Islet of Langerhans (tissue), 1 donor: ENCODE results near the gene DDX54.

Experiments
- FAIRE-seq: peaks from one replicate; lab custom pipeline; 2011; peaks lifted over from hg19 to GRCh38; lab: Jason Lieb, UNC

The DDX54 gene

DNA sequence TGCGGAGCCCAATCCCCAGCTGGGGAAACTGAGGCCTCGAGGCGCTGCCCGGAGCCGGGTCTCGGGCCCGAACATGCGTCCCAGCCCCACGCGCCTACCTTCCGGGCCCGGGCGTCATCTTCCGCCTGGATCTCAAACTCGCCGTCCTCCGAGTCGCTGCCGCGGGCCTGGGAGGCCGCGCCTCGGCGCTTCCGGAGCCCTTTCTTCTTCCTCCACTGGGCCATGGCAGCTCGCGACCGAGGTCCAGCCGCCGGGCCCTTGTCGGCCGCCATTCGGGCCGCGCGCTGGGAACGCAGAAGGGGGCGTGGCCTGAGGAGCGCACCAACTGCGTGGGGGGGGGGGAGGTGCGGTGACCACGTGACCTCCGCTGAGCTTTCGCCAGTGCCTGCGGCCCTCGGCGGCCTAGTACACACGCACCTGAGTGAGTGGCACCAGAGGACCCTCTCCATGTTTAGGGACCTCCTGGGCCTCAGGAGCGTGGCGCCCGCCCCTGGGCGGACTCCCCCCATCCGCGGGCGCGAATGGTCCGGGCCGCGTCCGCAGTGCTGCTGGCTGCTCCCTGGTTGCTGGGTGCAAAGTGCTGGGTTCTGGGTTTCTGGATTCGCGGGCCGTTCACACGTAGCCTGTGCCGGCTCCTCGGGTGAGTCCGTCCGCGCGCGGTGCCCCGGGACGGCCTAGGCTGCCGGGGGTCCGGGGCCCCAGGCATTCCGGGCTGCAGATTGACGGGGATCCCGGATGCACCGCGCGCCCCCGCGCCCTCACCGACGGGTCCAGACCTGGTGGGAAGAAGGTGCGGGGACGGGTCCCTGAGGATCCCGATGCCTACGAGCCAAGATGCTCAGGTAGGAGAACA, at the start of gene DDX54, which contains the start of gene RITA1:
Gene DDX54, minus strand, starts transcription at position 299 of the 853 bp plus-strand sequence. Its CDS starts 27 bp downstream, at position 272.
Gene RITA1, plus strand, starts transcription at position 542 of the 853 bp plus-strand sequence. CDS start 1,026 bp downstream, outside the sequence.
- FAIRE-seq: no peak

GRCh38 chr12:113234483-113234882, 49.2 kb upstream of the DDX54 start:
- no peak for FAIRE-seq

DNA sequence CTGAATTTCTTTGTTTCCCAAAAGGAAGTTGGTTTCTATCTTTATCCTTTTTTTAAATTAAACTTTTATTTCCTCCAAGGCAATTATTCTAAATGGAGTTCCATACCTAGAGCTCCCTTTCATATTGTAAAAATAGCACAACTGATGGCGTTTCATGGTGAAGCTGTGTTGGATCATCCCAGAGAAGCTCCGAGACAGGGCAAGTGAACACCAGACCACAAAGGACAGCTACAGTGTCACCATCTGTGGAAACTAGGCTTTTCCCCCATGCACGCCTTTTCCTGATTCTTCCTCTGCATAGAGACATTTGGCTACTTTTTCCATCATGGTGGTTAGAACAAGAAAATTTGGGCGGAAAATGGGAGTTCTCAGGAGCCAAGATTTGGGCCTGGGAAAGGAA, 48.7 kb upstream of the DDX54 start:
- no peak for FAIRE-seq

DNA sequence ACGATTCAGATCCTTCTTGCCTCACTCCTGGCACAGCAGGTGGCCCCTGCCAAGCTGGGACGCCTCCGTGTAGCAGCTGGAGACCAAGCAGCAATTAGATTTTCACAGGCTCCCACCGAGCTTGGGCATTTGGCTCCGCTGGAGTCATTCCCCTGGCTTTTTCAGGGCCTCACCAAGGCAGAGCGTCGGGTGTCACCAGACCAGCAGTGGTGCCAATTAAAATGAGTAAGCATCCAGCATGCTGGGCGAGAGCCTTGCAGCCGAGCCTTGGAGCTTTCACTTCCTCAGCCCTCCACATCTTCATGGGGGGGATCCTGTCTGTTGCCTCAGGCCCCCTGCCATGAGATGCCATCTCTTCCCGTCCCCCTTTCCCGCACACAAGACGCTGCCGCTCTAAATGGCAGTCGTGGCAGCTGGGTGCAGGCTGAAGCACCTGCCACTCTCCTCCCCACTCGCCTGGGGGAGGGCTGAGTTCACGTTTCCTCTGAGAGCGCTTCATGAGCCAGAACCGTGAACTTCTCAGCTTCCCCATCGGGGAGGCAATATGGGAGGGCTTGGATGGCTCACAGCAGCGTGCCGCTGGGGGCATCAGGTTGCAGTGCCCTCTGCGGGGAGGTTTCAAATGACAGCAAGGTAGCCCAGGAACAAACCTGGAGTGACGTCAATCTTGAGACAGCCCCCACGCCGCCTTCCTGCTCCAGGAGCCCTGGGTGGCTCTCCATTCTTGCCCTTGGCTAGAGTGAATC, 47.7 kb upstream of the DDX54 start:
- no peak for FAIRE-seq

- no peak for FAIRE-seq
Measured at GRCh38 chr12:113232089-113232839, 47.0 kb upstream of the DDX54 start.

- FAIRE-seq: no peak
Measured at GRCh38 chr12:113231235-113232088, 46.2 kb upstream of the DDX54 start.

DNA sequence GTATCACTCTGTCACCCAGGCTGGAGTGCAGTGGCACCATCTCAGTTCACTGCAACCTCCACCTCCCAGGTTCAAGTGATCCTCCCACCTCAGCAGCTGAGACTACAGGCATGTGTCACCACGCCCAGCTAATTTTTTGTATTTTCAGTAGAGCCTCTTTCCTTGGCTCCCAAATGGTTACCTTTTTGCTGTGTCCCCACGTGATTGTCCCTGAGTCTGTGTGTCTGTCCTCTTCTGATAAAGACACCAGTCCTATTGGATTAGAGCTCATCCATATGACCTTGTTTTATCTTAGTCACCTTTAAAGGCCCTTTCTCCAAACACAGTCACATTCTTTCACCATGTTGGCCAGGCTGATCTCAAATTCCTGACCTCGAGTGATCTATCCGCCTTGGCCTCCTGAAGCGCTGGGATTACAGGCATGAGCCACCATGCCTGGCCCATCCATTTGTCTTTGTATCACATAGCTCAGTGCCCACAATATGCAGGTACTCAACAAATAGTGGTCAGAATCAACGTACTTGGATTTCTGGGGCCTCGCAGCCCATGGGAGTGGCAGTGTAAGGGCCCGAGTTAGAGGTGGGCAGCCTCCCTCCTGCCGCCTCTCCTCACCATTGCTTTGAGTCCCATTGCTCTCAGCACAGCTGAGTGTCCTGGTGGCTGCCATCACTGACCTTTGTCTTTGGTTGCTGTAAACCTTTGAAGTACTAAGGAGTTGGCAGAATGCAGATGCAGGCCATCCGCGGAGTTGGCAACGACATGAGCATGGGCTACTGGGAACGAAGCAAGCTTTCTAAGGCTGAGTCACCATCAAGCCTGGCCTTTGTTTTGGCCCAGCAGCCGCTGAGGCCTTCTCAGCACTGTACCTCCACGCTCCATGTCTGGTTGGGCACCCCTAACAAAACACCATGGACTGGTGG, 45.3 kb upstream of the DDX54 start:
- FAIRE-seq: no peak

DNA sequence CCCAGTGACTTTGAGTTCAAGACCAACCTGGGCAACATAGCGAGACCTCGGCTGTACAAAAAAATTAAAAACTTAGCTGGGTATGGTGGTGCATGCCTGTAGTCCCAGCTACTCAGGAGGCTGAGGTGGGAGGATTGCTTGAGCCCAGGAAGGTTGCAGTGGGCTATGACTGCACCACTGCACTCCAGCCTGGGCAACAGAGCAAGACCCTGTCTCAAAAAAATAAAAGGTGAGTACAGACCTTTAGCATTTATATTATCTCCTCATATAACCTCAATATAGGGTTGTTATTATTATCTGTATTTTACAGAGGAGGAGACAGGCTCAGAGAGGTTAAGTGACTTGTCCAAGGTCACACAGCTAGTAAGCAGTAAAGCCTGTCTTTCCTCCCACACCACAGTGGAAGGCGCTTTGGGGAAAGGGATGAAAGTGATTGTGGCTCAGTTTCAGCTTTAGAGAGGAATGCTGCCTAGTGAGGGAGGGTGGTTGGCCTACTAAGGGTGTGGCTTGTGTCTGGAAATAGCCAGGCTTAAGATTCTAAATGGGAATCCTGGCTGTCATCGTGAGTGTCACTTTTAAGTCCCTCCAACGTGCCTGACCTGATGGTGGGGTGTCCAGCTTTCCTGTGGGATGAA, 43.2 kb upstream of the DDX54 start:
- no peak for FAIRE-seq

DNA sequence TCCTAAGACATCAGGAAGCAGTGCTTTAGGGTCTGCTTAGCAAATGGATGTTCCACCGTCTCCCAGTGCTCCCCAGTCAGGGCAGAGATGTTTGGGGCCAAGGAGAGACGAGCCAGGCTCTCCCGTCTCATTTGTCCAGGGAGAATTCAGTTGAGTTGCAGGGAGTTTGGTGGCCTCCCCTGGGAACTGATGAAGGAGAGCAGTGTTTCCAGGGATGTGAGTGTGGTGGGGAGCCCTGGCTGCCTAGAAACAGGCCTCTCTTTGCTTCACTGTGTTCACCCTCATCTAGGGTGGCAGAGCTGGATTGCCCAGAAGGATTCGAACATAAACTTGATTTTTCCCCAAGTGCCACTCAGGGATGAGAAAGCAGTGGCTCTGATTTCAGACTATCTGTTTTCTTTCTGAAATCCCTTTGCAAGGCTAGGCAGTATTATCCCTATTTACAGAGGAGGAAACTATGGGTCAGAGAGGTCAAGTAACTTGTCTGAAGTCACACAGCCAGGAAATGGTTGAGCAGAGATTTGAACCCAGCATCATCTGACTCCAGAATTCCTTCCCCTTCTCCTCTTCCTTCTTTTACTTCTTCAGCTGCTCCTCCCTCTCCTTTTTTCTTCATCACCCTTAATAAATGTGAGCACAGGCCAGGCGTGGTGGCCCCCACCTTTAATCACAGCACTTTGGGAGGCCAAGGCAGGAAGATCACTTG, 42.6 kb upstream of the DDX54 start:
- FAIRE-seq: no peak

DNA sequence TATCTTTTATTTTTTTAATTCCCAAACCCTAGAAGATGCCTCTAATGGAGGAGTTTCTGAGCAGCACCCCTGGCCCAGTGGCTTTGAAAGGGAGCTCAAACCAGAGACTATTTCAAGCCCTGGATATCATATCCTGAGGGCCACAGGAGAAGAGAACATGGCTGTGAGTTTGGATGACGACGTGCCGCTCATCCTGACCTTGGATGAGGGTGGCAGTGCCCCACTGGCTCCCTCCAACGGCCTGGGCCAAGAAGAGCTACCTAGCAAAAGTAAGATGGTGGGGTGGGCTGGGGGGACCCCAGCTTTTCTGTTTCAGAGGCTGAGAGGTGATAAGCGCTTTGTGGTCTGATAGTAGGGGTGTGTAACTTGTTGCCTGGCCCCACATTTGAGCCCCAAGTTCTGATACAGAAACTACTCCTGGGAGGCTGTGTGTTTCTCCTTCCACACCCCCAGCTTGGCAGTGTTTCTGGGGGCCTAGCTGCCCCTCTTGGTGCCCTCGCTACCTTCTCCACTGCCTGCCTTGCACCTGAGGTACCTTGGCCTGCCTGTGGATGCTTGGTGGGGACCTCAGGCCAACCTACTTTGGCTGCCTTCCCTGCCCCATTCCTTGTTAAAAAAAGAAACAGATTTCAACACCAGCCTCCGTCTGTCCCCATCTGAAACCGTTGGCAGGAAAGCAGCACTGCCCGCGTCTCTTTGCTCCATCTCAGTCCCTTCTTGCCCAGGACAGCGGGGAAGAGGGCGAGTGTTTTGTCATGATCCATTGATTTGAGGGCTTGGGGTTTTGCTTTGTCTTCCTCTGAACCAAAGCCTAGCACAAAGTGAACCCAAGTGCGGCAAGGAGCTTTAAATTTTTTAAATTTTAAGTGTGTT, 41.7 kb upstream of the DDX54 start:
- FAIRE-seq: no peak

DNA sequence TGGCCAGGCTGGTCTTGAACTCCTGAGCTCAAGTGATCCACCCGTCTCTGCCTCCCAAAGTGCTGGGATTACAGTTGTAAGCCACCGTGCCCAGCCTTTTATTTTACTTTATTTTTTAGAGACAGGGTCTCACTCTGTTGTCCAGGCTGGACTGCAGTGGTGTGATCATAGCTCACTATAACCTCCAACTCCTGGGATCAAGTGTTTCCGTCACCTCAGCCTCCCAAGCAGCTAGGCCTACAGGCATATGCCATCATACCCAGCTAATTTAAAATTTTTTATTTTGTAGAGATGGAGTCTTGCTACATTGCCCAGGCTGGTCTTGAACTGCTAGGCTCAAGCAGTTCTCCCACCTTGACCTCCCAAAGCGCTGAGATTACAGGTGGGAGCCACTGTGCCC, 39.7 kb upstream of the DDX54 start:
- no peak for FAIRE-seq

DNA sequence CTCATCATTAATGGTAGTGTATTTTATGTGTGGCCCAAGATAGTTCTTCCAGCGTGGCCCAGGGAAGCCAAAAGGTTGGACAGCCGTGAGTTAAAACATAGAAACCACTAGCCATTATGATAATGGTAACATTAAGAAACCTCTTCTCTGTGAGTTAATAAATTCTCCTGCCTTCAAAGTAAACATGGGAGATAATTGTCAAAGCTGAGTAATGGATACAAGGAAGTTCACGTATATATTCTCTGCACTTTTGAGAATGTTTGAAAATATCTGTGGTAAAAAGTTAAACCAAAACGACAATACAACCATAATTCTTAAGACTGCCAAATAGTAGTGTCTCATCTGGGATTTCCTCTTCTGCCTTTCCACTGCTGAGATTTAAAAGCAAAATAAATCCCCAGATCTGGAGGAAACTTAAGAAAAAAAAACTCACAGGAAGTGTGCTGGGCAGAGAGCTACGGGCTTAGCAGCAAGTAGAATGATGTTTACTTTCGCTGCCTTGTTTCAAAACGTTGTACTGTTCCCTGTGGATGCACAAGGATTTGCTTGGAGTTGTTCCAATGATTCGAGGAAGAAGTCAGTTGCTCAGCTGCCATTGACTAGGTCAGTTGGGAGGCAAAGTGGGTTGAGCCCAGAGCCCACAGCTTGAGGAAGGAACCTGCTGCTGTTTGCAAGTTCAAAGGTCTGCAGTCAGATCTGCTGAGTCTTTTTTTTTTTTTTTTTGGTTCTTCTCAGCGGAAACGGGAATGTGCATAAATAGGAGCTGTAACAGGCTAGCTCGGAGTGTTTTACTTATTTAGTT, 37.7 kb upstream of the DDX54 start:
- FAIRE-seq: peak; percentile 76

- no peak for FAIRE-seq
Measured at GRCh38 chr12:113221997-113222729, 36.9 kb upstream of the DDX54 start.

- no peak for FAIRE-seq
Measured at GRCh38 chr12:113221181-113221996, 36.1 kb upstream of the DDX54 start, which contains the start of gene TPCN1. TSS of gene TPCN1 (plus strand) at chr12:113221464. CDS start at chr12:113226853, 5,389 bp downstream.

DNA sequence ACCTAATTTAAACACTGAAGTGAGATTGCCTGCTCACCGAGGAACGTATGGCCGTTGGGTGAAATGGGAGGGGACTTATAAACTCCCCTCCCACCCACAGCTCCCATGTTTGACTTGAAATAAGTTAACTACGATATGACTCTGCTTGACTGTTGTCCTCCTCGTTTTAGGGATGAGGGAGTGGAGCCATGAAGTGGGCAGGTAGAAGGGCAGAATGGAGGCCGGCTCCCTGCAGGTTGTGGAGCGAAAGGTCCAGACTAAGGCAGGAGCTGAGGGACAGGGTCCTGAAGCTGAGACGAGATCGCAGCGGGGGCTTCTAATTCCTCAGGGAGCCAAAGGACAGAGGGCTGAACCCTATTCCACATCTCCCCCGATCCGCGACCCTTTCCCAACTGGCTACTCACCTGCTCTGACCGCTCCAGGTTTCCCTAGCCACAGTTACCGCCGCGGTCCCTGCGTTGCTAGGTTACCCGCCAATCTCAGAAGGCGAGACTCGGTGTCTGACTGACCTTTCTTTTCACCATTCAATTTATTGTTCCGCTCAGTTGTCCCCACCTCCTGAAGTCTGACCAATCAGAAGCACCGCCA, 35.4 kb upstream of the DDX54 start:
- FAIRE-seq: peak; percentile 83
